ENCODE results near the gene NTHL1.
"Not testable (repeated sequence)": the region's sequence is repeated elsewhere in the genome, so short reads cannot be mapped to it uniquely, and the experiment has no call there.

Gene NTHL1

DNA sequence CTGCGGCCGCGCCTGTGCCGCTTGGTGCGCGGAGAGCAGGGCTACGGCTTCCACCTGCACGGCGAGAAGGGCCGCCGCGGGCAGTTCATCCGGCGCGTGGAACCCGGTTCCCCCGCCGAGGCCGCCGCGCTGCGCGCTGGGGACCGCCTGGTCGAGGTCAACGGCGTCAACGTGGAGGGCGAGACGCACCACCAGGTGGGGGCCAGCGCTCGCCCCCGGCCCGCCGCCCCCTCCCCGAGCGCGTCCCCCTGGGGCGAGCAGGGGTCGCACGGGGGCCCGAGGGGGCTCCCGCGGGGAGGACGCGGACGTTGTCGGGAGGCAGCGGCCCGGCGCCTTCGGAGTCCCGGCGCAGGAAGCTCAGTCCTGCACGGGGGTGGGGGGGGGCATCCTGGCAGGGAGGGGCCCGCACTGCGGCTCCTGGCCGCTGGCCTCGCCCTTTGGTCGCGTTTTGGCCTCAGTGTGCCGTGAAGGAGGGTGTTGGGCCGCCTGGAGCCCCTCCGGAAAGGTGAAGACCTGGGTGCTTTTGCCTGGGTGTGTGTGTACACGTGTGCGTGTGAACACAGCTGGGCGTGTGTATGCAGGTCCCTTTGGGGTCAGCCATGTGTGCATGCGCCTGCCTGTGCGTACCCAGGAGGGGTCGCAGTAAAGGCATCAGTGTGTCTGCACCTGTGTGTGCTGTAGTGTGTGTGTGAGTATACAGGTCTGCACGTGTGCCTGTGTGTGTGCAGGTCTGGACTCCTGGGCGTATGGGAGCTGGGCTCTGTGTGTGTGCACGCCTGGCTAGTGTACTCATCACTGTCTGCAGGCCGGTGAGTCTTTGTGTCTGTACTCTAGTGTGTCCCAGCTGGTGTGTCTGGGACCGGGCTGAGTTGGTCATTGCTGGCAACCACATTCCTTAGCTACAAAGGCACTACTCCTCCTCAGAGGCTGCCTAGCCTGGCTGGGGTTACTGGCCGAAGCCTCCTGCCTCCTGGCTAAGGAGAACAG is 20.3 kb downstream of the NTHL1 start:
- peak; percentile 56 for DNase-seq

DNA sequence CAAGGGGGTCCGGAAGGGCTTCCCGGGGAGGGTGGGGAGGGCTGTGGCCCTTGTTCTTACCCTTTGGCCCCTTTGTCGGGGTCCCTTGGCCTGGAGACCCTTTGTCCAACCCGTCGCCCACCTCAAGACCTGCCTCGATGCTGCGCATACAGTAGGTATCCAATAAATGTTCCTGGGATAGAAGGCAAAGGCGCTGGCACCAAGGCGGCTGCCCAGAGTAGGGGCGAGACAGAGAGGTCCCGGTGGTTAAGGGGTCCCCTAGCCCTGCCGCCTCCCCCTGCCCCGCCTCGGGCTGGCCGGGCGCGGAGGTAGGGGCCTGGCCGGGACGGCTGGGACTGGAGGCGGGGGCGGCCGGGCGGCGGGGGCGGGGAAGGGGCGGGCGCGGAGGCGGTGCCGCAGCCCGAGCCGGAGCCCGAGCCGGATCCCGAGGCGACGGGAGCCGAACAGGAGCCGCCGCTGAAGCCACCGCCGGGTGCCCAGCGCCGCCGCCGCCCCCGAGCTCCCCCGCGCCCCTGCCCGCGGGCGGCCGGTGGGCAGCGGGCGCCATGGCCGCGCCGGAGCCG is 21.1 kb downstream of the NTHL1 start, which contains the start of gene NHERF2:
Gene NHERF2 (plus strand): TSS at position 442 of the 563 bp plus-strand sequence. CDS start 104 bp downstream, at position 546.
- DNase-seq, result no peak

DNA sequence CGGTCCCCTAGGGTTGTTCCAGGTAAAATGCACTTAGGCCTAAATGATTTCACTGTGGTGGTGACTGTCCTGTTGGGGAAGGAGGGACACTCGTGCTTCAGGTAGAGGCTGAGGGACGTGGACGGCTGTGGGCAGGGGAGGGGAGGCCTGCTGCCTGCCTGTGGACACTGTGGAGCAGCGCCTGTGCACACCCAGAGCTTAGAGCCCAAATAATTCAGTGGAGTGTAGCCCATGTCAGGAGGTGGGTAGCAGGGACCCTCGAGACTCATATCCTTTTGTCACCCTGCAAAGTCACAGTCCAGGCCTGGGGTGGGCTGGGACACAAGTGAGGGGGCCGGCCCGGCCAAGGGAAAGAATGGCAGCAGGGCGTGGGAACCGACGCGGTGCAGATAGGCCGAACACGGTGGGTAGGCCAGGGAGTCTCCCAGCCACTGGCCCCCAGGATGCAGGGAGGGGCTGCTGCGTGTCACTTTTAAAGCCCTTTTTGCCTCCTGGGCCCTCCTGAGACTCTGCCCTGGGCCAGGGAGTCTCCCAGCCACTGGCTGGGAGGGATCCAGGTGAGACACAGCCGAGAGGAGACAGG is 21.7 kb downstream of the NTHL1 start:
- no peak for DNase-seq

DNA sequence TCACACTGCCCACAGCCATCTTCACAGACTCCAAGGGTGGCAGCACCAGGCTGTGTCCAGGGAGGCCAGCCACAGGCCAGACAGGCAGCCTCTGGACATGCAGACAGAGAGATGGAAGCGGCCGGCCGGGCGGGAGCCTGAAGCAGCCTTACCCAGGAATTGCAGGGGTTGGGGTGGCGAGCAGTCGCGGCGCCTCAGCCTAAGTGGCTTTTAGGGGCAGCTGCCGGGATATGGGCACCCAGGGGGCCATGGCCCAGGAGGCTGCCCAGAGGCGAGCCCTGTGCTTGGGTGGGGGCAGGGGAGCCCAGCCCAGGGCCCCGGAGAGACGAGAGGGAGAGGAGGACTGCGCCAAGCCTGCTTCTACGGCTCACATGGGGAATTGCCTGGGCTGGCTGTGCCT is 22.4 kb downstream of the NTHL1 start:
- no peak for DNase-seq

DNA sequence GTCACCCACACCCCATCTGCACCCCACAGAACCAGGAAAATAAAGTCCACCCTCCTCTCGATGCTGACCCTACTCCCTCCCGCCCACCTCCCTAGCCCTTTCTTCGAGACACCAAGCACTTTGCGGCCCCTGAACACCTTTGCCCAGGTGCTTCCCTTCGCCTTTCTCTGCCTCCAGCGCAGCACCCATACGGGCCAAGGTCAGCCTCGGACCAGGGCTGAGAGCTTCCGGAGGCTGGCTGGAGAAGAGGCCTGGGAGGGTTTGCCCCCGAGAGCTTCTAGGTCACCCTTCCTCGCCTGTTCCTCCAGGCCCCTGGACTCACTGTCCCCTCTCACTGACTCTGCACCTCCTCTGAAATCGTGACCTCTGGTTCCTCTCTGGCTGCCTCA is 23.6 kb downstream of the NTHL1 start:
- DNase-seq, result no peak

DNA sequence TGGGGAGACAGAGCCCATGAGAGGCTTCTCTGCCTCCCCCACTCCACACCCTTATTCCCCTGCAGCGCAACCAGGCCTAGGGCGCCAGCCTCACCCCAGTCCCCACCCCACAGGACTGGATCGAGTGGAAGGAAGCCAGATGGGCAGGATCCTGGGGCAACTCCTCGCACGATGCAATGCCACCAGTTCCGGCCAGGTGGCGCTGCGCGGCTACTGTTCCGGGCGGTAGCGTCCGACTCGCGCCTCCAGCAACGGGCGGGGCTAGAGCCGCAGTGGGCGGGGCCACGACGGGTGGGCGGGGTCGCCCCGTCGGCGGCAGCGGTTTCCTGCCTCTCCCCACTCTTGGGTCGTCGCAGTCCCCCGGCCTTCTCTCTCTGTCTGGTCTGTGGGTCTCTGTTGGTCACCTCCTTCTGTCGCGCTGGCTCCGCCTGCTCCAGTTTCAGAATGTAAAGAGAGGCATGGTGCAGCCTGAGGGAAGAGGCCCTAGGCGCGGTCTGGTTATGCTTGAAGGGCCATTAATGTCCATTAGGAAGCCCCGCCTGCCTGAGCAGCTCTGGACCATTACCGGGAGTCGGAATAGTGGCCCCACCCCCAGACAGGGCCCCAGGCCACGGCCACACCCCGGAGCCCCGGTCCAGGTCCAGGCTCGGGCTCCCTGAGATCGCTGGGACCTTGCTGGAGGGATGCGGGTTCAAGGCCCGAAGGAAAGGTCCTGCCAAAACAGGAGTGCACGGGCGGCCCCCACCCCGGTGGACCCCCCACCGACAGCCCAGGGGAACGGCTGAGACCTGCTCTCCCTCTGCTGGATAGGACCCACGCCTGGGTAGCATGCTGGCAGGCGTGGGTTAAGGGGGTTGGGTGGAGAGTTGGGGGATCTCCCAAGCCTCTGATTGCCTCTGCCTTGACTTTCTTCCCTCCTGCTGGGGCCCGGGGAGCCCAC is 24.3 kb downstream of the NTHL1 start:
- peak; percentile 85 for DNase-seq

DNA sequence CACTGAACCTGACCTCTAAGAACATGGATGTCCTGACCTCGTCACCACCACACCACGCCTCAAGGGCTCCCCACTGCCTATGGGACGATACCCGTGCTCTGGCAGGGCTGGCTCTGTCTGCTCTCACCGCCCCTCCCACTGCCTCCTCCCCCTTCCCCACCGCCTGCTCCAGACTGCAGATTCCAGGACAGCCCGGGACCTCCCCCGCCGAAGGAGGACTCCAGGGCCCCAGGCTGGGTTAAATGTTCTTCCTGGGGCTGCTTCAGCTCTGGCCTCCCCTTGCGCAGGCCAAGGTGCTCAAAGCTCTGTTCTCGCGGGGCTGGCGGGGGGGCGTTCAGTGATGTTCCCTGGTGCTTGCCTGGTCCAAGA is 24.9 kb downstream of the NTHL1 start:
- DNase-seq, result peak; percentile 68

DNA sequence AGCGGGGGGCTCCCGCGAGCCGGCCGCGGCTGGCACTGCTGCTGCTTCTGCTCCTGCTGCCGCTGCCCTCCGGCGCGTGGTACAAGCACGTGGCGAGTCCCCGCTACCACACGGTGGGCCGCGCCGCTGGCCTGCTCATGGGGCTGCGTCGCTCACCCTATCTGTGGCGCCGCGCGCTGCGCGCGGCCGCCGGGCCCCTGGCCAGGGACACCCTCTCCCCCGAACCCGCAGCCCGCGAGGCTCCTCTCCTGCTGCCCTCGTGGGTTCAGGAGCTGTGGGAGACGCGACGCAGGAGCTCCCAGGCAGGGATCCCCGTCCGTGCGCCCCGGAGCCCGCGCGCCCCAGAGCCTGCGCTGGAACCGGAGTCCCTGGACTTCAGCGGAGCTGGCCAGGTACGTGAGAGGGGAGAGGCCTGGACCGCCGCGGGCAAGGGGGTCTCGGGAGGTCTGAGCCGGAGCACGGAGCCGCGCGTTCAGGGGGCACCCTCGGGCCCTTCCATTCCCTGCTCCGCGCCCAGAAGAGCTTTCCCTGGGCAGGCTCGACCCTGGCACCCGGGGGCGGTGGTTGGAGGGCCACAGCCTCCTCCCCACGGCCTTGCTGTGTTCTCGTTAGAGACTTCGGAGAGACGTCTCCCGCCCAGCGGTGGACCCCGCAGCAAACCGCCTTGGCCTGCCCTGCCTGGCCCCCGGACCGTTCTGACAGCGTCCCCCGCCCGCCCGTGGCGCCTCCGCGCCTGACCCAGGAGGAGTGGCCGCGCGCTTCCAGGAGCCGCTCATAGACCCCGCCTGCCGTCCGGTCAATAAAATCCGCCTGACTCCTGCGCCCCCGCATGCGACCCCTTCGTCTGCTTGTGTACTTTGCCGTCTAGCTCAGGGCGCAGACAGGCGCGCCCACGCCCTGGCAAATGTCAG is 27.5 kb downstream of the NTHL1 start:
- DNase-seq, result no peak

DNA sequence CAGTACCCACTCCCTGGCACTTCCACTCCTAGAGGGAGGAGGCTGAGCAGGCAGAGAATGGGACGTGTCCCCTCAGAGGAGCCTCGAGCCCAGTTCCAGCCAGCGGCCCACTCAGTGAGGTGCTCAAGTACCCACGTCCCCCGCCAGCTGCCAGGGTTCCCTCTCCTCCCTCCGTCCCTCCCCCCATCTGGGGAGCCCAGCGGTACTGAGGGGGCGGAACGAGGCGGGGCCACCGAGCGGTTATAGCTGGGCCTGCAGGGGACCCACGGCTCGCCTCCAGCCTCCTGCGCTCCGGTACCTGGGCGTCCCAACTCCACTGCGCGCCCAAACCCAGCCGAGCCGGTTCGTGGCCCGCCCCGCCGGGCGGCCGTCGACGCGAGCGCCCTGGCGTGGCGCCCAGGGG is 28.1 kb downstream of the NTHL1 start, which contains the start of gene NPW:
Gene NPW (plus strand): TSS at position 268 of the 403 bp plus-strand sequence.
- no peak for DNase-seq

DNA sequence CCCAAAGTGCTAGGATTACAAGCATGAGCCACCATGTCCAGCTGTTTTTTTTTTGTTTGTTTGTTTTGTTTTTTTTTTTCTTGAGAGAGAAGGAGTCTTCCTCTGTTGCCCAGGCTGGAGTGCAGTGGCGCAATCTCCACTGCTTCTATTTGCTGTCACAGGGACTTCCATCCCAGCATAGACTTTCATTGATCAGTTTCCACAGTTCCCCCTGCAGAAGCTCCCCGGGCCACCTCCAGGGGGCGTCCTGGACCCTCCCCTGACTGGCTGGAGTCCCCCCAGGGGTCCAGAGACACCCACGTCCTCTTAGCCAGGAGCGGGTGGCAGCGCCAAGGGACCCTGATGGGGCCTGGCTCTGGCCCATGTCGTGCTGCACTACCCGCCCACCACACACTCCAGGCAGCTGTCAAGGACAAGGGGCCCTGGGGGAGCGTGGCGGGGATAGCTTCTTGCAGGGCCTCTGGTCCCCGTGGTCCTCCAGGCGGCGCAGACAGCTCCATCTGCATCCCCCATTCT is 31.2 kb downstream of the NTHL1 start:
- no peak for DNase-seq

DNA sequence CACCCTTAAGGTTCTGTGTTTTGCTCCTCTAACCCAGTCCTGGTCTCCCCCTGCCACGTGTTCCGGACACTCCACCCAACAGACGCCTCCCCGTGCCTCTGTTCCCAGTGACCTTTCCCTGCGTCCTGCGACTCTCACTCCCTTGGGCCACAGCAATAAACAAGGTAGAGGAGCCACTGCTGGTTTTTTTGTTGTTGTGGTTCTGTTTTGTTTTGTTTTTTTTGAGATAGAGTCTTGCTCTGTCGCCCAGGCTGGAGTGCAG is 31.8 kb downstream of the NTHL1 start:
- no peak for DNase-seq

DNA sequence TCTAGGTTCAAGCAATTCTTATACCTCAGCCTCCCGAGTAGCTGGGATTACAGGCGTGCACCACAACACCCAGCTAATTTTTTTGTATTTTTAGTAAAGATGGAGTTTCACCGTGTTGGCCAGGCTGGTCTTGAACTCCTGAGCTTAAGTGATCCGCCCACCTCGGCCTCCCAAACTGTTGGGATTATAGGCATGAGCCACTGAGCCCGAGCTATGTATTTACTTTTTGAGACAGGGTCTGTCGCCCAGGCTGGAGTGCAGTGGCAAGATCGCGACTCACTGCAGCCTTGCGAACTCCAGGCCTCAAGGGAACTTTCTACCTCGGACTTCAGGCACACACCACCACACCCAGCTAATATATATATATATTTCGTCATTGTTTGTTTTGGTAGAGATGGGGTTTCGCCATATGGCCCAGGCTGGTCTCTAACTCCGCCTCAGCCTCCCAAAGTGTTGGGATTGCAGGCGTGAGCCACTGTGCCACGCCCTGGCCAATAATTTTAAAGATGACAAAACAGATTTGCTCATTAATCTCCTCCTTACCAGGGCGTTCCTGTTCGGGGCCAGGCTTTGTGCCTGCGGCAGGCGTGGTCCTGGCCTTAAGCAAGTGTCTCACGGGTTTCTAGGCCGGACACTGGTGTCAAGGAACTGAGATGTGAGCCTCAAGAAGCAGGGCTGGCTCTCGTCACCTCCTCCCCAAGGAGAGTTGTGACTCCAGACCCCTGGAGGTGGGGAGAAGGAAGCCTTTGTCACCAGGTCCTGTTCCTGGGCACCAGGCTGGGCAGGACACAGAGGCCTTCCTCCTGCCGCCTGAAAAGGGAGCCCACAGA is 32.3 kb downstream of the NTHL1 start:
- no peak for DNase-seq

DNA sequence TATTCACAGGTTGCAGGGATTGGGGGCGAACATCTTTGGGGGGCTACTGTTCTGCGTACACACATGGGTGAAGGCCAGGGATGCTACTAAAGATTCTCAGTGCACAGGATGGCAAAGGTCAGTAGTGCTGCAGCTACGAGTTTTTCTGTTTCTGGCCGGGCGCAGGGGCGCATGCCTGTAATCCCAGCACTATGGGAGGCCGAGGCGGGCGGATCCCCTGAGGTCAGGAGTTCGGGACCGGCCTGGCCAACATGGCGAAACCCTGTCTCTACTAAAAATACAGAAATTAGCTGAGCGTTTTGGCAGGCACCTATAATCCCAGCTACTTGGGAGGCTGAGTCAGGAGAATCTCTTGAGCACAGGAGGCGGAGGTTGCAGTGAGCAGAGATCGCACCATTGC is 34.1 kb downstream of the NTHL1 start:
- no peak for DNase-seq

DNA sequence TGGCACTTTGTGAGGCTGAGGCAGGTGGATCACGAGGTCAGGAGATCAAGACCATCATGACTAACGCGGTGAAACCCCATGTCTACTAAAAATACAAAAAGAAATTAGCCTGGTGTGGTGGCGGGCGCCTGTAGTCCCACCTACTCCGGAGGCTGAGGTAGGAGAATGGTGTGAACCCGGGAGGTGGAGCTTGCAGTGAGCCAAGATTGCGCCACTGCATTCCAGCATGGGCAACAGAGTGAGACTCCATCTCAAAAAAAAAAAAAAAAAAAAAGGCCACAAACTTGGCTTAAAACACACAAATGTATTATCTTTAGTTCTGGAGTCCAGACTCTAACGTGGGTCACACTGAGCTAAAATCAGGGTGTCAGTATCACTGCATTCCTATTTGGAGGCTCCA is 35.9 kb downstream of the NTHL1 start:
- not testable (repeated sequence) for DNase-seq

DNA sequence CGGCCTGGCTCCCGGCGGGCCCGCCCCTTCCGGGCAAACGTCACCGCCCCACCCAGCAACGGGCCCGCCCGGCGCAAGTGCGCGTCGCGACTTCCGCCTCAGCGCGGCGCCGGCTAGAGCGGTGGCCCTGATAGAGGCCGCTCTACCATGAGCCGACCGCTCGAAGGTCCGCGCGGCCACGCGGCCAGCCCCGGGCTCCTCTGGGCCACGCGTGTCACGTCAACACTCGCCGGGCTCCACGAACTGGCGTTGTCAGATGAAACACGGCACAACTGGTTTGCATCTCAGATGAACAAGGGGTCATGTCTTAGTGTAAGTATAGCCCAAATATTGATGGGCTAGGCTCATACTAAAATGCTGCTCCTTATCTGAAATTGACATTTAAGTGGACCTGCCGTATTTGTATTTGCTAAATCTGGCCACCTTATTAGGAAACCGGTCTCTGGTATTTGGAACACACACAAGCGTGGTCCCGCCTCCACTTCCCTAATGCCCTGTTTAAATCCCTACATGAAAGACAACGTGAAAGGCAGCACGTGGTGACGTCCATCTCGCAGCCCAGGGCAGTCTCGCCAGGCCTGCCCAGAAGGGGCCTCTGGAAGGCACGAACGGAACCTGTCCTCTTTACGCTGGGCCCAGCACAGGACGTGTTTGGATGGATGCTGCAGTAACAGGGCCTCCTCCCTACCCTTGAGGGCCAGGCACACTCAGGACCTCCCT is 37.7 kb downstream of the NTHL1 start, which contains the start of gene ZNF598:
Gene ZNF598 (minus strand): TSS at position 31 of the 720 bp plus-strand sequence.
- DNase-seq, result peak; percentile 83

DNA sequence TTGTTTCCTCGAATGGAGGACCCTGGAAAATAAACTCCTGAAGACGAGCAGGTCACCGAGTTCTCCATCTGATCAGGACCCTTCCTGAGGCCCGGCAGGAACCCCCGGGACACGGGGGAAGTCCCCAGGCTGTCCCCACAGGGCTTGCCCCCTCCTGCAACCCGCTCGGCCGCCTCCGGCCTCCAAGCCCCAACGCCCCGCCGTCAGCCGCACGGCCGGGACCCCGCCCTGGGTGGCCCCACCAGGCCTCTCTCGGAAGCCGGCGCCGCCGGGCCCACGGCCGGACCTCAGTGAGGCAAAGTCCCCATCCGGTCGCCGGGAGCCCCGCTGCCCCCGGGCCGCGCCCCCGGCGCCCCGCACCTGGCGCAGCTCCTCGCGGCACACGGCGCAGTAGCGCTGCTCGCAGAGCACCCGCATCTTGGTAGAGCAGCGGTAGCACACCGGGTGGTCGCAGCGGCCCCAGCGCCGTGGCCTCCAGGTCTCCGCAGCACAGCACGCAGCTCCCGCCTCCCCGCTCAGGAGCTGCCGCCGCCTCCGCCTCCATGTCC is 38.4 kb downstream of the NTHL1 start:
- DNase-seq, result no peak

DNA sequence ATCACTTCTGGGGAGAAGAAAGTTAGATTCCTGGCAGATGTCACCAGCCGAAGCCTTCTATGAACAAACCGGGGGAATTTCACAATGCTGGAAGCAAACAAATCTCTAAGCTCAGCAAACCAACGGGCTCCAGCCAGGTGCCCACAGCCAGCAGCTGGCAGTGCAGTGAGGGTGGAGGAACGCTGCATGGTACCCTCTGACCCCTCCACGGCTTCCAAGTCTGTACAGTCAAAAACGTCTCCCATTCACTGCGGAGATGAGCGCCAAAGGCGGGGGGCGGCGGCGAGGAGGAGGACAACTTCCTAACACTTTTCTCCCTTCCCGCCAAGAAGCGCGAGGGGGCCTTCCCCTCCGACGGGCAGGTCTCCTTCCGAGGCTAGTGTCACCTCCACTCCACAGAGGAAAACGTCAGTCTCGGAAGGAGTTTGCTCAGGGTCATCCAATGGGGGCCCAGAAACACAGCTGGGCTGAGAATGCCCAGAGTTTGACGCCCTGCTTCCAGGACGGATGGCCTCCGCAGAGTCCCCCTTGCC is 38.9 kb downstream of the NTHL1 start:
- DNase-seq, result peak; percentile 41

DNA sequence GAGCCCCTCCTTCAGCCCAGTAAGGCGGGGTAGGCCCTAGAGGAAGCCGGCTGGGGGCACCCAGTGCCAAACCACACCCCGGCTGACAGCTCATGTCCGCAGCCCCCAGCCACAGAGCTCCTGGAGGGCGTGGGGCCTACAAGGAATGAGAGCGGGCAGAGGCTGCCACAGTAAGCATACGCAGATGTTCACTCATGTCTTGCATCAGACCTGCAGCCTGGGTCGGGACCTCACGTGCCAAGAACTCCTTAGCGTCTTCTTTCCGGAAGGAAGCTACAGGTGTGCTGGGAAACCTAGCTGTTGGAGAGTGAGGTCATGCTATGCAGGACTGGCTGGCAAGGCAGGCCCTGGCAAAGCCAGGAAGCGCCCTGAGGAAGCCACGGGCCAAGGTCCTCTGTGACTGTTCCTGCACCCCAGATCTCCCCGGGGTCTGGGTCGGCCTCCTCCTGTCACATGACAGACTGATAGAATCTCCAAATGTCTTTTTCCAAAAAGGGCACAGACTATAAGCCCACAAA is 39.6 kb downstream of the NTHL1 start:
- peak; percentile 60 for DNase-seq

Measured in EL (cell line).